Skin of body (tissue), 2 donors: ENCODE data around the gene MUC12. TPM values are rescaled to one million over a fixed set of nuclear protein-coding genes. Genes with fewer than 3 reads are reported as not detected.
A peak's percentile ranks its signal among the peaks of the same experiment; 100 is the strongest.
"Not testable (repeated sequence)": the region's sequence is repeated elsewhere in the genome, so short reads cannot be mapped to it uniquely, and the experiment has no call there.

Experiments
- DNase-seq: peaks from one replicate; lab custom pipeline; 2025; lab: John Stamatoyannopoulos, UW
- total RNA-seq: library from RNA; depleted of rRNA; stranded (reverse); fragments of >200 nt; gene quantifications from one replicate; pipeline ENCODE4 v1.2.3, GENCODE V29; 2014

Gene MUC12
- total RNA-seq = not detected

DNA sequence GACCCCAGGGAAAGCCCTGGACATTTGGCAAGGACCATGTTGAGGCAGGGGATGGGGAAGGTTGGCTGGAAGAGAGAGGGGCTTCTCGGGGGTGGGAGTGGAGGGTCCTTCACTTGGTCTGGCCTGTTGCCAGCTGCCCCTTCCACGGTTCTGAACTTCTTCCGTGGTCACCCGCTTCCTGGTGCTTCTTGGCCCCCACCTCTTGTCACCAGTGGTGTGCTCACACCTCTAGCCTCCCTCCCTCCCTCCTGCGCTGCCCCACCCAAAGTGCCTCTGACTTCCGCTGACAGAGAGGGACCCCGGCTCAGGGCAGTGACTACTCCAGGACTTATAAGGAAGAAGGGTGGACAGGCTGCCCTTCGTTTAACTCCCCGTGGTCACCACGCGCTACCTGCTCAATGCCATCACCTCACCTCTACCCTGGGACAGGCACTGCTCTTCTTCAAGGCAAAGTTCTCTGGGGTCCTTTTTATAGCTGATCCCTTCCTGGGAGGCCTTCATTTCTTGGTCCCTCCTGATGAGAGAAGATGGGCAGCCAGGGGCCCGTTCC, at the start of gene MUC12:
TSS of gene MUC12 (plus strand) at position 500 of the 550 bp plus-strand sequence. CDS start 58 bp downstream, outside the sequence.
- no peak for DNase-seq

DNA sequence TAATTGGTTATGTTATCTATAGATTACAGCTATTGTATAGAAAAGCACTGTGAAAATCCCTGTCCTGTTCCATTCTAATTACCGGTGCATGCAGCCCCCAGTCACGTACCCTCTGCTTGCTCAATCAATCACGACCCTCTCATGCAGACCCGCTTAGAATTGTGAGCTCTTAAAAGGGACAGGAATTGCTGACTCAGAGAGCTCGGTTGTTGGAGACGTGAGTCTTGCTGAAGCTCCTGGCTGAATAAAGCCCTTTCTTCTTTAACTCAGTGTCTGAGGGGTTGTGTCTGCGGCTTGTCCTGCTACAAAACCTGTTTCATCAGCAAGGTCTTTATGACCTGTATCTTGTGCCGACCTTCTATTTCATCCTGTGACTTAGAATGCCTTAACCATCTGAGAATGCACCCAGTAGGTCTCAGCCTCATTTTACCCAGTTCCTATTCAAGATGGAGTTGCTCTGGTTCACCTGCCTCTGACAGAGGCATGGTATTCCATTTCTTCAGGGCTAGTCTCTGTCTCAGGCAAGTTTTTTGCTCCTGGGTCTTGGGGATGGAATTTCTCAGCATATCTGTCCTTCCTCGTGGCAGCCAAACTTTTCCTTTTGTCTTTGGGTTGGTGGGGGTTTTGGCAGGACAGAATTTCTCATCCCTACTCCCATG, 49.5 kb upstream of the MUC12 start:
- DNase-seq = not testable (repeated sequence)

DNA sequence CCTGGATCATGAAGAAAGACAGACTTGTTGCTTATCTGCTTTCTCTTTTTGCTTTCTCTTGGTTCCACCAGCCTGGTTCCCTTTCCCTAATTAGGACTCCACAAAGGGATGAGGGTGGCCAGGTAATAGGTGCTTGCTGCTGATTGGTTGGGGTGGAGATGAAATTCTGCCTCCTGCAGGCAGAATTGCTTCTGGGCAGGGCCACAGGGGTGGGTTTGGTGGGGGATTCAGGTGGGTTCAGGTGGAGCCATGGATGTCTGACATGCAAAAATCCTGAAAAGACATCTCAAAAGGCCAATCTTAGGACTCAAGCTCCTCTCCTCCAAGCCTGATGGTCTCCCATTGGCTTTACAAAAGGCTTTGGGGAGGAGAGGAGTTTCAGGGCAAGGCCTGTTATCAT, 48.3 kb upstream of the MUC12 start:
- DNase-seq = no peak

GRCh38 chr7:100923616-100924015, 45.7 kb upstream of the MUC12 start:
- DNase-seq = not testable (repeated sequence)

- no peak for DNase-seq
Observed at GRCh38 chr7:100929808-100930174, 39.6 kb upstream of the MUC12 start.

- no peak for DNase-seq
Observed at GRCh38 chr7:100933734-100934133, 35.6 kb upstream of the MUC12 start.

GRCh38 chr7:100935381-100935780, 34.0 kb upstream of the MUC12 start:
- not testable (repeated sequence) for DNase-seq

- DNase-seq = not testable (repeated sequence)
Observed at GRCh38 chr7:100936167-100936566, 33.2 kb upstream of the MUC12 start.

- DNase-seq = peak; percentile 34
Observed at GRCh38 chr7:100942045-100942774, 27.2 kb upstream of the MUC12 start.

DNA sequence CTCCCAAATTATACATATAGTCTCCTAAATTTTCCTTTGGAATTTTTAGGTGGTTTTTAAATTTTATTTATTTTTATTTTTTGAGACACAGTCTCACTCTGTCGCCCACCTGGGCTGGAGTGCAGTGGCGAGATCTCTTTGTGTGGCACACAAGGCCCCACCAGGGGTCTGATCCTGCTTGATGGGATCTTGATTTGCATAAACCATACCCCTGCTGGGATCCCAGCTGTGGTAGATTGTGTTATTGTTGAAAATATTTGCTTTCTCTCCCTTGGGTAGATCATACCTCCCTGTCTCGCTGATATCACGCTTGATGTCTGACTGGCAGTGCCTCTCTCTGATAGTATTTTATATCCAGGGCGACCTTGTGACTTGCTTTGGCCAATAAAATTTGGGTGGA, 25.7 kb upstream of the MUC12 start:
- DNase-seq = no peak

DNA sequence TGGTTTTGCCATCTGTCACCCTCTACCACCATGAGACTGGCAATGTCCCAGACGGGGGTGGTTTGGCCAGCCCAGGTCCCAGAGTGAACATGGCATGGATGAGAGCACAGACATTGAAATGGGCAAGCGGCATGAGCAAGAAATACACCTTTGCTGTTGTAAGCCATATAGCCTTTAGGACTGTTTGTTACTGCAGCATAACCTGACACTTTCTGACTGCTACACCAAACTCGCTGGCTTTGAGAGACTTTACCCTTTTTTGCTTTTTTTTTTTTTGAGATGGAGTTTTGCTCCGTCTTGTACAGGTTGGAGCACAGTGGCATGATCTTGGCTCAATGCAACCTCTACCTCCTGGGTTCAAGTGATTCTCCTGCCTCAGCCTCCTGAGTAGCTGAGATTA, 25.2 kb upstream of the MUC12 start:
- DNase-seq = no peak

DNA sequence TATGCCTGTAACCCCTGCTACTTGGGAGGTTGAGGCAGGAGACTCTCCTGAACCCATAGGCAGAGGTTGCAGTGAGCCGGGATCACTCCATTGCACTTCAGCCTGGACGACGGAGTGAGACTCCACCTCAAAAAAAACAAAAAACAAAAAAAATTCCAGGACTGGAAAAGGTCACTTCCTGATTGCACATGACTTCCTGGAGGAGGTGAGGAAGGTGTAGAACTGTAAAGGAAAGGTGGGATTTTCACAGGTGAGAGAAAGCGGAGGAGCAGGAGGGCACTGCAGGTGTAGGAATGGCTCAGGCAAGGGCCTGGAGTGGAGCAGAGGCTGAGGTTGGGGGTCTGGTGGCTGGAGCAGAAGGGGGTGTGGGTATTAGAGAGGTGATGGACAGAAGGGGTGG, 23.3 kb upstream of the MUC12 start:
- no peak for DNase-seq

DNA sequence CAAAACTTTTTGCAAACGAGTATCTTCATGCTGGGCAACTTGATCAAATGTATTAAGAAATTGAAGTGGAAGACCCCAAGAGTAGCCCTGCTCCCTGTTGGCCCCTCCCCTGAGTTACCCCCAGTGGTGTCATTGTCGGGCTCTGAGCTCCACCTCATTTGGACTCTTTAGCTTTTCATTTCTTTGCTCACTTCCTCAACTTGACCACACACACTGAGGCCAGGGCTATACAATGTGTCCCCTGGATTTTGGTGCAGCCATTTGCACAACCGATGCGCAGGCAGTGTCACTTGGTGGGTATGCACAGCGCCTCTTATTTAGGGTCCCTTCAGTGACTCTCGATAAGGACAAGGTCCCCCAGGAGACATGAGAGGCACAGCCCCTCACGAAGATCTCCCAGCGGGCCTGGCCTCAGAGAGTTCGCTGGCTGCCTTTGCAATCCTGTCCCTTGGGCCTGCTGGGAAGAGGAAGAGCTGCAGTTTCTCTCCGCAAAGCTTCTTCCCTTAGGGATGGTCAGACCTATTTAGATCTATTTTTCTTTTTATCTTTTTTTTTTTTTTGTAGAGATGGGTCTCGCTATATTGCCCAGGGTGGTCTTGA, 22.5 kb upstream of the MUC12 start:
- DNase-seq = no peak

DNA sequence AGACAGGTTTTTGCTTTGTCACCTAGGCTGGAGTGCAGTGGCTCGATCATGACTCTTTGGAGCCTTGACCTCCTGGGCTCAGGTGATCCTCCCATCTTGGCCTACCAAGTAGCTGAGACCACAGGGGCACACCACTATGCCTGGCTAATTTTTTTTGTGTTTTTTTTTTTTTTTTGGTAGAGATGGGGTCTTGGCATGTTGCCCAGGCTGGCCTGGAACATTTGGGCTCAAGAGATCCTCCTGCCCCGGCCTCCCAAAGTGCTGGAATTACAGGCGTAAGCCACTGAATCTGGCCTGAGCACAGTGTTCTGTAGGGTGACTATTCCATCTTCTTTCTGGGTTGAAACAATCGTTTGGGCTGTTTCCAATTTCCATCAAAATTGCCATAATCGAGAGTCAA, 21.6 kb upstream of the MUC12 start:
- DNase-seq = no peak

- DNase-seq = no peak
Observed at GRCh38 chr7:100949227-100949932, 20.0 kb upstream of the MUC12 start, which contains the start of gene MUC3A. Gene MUC3A (plus strand): TSS chr7:100949534. CDS start chr7:100949625, 91 bp downstream.

DNA sequence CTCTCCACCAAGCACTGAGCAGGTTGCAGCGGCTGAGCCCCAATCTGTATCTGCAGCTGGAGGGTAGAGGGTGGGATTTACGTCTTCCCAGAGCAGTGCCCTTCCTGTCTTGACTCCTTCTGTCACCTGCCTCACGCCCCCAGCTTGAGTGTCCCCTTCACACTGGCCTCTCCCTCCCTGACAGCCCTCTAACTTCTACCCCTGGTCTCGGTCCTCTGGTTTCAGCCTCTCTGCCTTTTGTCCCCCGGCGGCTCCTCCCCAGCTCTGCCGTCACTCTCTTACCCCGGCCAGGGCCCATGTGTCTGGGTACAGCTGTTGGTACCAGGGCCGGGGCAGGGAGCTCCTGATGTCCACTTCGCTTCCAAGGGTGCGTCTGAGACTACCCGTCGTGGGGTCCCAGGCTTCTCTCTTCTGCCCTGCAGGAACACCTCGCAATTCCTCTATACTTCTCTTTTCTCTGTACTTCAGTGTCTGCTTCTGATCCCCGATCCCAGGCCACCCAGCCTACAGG, 19.4 kb upstream of the MUC12 start:
- no peak for DNase-seq

DNA sequence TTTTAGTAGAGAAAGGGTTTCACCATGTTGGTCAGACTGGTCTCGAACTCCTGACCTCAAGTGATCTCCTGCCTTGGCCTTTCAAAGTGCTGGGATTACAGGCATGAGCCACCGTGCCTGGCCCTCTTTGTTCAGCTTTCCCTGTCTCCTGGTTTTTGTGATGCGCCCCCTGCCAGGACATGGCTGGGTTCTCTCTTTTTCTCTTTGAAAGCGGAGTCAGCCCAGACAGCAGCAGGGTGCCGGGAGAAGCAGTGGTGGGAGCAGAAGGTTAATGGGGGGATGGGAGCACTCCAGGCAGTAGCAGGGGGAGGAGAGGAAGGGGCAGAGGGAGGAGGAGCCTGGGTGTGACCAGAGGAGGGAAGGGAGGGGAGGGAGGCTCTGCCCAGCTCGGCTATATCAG, 18.2 kb upstream of the MUC12 start:
- DNase-seq = no peak

- DNase-seq = no peak
Observed at GRCh38 chr7:100951888-100952560, 17.3 kb upstream of the MUC12 start.

GRCh38 chr7:100952641-100953040, 16.7 kb upstream of the MUC12 start:
- no peak for DNase-seq

DNA sequence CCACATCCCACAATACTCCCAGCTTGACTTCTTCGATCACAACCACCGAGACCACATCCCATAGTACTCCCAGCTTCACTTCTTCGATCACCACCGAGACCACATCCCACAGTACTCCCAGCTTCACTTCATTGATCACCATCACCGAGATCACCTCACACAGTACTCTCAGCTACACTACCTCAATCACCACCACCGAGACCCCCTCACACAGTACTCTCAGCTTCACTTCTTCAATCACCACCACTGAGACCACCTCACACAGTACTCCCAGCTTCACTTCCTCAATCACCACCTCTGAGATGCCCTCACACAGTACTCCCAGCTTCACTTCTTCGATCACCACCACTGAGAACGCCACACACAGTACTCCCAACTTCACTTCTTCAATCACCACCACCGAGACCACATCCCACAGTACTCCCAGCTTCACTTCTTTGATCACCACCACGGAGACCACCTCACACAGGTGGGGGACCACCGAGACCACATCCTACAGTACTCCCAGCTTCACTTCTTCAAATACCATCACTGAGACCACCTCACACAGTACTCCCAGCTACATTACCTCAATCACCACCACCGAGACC, 11.4 kb upstream of the MUC12 start:
- DNase-seq = no peak
